ENCODE data around the gene ROR1.

DNA sequence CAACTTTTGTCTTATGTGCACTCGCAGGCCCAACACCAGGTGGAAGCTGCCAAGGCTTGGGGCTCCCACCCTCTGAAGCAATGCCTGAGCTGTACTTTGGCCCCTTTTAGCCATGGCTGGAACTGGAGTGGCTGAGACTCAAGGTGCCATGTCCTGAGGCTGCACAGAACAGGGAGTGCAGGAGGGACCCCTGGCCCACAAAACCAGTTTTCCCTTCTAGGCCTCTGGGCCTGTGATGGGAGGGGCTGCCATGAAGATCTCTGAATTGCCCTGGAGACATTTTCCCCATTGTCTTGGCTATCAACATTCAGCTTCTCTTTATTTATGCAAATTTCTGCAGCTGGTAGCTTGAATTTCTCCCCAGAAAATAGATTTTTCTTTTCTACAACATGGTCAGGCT, 57.6 kb downstream of the ROR1 start:
- TF ChIP-seq POLR2AphosphoS5 (IDR thresholded peaks at IDR 0.05; ENCODE audit: borderline replicate concordance, low read depth, low read length) (no peak), EZH2 (IDR thresholded peaks at IDR 0.05) (no peak)

Data from SK-N-MC (cell line).